Stimulated activated CD8-positive, alpha-beta memory T cell treated with anti-CD3 and anti-CD28 coated beads, Interleukin-12 subunit alpha, Interleukin-12 subunit beta, amount 100 ng/mL, for 24 hours (primary cell): ENCODE data around the gene BMP2K.

Experiments
- DNase-seq: peaks from one replicate; pipeline ENCODE4 v3.0.0-alpha.2; 2020; ENCODE audit errors: extremely low read depth

BMP2K gene

DNA sequence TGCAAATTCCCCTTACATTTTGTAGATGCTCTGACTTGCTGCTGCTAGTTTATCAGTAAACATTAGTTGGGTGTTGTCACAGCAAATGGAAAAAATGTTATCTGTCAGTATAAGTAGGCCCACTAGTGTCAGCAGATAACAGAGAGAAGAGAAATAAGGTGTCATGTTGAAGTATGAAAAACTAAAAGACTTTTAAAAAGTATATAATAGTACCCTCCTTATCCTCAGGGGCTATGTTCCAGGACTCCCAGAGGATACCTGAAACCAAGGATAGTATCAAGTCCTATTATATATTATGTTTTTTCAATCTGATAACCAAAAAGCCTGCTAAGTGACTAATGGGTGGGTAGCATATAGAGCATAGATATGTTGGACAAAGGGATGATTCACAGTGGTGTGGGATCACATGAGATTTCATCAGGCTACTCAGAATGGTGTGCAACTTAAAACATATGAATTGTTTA is 11.6 kb upstream of the BMP2K start:
- DNase-seq: no peak

DNA sequence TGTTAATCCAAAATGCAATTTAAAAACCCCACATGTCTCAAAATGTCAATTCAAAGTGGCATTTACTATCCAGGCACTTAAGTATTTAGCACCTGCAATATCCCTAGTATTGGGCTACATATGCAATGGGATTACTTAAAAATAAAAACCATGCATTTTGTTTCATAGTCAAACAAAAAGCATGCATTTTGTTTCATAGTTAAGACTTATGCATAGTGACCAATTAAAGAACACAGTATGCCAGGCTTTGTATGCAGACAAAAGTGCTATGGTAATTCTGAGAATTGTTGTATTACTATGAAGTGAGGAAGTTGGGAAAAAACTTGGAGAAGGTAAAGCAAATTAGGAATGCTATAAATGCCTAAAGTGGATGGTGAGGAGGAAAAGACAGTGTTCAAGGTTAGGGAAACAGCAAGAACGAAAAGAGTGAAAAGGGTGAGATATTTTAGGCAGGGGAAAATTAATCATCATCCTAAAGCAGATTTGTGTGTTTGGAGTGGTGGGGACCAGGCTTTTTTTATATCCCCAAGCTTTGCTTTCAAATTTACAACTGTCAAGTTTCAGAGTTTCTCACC is 10.6 kb upstream of the BMP2K start:
- no peak for DNase-seq

DNA sequence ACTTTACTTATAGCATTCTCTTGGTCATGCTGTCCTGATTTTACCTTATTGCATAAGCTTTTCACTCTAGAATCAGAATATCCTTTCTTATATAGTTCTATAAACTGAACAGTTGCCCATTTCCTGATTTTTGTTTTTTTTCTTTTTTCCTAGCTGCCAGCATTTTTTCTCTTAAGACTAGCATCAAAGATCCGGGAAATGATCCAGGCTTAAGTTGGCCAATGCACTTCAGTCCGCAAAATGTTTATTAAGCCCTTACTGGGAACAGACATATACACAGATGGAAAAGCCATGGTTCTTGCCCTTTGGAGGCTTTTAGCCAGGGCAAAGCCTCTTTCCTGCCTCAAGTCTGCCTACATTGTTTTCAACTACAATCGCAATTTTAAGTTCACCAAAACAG is 10.1 kb upstream of the BMP2K start:
- DNase-seq: no peak

DNA sequence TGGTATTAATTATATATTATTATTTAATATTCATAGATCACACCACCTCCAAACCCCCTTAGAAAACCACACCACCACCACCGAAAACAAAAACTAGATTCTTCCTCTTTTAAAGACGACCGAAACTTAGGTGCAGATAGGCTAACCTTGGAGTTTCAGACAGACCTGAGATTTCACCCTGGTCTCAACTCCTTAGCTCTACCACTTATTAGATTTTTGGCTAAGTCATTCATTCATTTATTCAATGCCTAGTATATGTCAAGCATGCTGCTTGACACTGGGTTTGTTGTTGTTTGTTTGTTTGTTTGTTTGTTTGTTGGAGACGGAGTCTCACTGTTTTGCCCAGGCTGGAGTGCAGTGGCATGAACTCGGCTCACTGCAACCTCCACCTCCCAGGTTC is 9.5 kb upstream of the BMP2K start:
- DNase-seq: no peak

DNA sequence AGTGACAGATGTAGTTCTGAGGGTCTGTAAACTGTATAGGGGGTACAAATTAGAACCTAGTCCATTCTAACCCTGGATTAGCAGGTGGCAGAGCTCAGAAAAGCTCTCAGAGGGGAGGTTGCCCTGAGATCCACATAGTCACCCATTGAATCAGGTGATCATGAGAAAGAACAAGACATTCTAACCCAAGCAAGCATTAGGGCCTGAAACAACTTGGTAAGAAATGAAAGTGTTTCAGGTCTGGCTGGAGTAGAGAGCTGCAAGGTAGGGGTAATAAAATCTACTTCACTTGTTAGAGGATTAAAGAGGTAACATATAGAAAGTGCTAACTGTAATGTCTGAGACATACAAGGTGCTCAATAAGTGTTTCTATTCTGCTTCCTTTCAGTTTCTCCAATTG is 8.8 kb upstream of the BMP2K start:
- DNase-seq: no peak

DNA sequence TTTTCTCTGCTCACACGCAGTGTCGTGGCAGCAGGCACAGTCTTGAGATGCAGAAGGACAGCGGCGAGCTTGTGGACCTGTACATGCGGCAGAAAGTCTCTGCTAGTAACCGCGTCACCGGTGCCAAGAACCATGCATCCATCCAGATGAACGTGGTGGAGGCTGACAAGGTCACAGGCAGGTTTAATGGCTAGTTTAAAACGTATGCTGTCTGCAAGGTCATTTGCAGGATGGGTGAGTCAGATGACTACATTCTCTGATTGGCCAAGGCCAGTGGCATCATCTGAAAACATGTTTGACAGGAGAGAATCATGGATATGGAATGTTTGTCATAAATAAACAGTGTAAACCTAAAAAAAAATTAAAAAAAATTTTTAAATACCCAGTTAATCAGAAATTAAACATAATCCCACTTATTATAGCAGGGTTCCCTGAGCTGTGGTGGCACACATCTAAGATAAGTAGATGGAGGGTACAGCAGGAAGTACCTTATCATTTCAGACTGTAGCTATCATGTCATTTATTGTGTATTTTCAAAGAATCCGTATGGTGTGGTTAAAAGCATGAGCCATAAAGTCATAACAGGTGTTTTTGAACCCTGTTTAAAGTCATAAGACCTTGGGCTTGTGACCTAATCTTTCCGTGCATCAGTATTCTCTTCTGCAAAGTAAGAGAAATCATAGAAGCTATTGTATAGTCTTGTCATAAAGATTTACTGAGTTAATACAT is 7.5 kb upstream of the BMP2K start:
- no peak for DNase-seq

DNA sequence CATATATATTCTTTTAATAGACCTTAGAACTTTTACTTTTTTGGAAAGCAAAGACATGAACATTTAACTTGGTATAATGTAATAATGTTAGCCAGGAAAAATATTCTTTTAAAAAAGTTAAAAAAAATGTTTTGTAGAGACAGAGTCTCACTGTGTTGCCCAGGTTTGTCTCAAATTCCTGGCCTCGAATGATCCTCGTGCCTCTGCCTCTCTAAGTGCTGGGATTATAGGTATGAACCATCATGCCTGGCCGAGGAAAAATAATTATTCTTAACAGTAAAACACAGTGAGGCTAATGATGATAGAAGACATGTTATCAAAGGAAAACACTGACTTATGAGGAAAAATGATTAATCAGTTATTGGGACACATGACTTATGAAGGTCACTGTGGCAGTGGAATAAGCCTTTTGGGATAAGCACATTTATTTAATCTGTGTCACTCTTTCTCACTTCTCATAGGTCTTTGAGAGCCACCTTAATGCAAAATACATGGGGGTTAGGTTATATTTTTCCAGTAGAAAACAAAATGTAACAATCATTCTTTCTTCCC is 6.0 kb upstream of the BMP2K start:
- no peak for DNase-seq

DNA sequence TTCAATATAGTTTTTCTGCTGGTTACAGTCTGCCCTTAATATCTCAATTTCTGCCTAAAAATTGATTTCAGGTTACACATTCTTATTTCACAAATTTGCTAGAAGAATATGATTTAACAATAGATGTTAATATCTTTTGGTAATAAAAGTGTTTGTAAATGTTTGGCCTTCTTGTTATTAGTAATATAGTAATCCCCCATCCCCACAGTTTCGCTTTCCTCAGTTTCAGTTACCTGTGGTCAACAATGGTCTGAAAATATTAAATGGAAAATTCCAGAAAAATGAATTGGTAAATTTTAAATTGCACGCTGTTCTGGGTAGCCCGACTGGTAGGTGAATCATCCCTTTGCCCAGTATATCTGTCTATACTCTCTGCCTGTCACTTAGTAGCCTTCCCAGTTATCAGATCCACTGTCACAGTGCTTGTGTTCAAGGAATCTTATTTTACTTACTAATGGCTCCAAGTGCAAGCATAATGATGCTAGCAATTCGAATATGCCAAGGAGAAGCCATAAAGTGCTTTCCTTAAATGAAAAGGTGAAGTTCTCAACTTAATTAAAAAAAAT is 3.5 kb upstream of the BMP2K start:
- no peak for DNase-seq

DNA sequence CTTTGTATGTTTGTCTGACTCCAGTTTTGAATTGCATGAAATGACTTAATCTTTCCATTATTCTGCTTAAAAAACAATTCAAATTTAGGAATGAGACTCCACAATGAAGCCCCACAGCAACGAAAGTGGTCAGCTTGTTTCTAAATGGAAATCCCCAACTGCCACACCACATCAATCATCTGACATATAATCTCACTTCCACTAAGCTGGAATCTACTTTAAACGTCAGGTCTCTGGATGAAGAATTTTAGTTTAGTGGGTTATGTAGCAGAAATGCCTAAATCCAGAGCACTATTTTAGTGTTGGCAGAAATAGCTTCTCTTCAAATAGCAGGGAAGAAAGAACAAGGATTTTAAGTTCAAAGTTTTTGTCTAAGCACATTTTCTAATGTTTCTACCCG is 1.7 kb upstream of the BMP2K start:
- no peak for DNase-seq

DNA sequence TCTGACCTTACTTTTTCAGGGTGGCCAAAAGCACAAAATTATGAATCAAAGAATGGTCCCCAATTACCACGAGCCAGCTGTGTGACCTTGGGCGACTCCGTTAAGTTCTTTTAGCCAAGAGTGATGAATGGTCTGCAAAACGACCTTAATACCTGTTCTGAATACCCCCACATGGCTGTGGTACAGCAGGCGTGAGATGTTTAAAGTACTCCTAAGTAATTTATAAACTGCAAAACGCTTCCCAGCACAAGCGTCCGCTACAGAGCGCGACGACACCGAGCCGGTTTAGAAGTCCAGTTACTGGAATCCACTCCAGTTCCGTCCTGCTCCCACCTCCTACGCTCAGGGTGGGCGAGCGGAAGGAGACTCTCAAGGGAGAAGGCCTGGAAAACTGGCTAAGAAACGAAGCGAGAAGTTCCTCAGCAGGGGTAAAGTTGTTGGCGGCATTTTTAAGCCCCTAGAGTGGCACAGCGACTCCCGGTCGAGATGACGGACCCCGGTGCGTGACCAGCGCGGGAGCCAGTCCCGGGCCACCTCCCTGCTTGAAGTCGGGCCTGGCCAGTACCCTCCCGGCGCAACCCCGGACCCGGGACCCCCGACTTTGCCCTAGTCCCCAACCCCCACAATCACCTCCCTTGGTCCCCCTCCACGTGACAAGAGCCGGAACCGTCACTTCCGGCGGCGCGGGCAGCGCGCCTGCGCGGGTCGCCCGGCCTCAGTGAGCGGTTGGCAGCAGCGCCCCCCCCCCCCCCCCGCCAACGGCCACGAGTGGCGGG is 659 bp upstream of the BMP2K start:
- DNase-seq: peak; percentile 73

DNA sequence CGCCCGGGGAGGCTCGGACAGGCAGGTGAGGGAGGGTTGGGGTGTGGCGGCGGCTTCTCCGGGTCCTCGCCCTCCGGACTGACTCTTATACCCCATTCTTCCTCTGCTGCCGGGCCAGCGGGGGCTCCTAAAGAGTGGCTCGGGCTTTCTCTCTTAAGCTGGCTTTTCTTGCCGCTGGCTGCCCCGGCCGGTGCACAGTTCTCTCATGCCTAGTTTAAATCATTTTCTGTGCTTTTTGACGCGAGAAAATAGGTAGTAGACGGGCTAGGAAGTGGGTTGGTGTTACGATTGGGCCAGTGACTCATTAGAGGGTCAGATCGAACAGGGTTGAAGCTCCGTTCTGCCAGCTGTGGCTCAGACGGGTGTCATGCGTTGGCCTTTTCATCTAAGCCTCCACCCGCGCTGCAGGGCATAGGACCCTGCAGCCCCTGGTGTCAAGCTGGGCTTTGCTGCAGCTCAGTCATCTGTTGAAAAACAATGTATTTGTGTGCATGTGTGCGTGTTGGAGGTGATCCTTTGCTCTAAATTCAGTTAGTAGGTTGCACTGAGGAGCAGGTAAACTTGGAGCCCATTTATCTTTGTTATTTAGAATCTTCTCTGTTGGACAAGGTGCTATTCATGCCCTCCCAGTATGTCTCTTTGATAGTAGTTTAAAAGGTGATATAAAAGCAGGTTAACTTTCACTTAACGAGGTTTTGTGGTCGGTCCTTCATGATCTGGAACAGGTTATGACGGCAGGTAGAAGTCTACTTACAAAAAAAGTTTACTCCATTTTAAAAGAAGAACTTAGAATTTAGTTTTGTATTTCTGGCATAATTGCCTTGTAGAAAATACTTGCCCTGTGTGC is 802 bp downstream of the BMP2K start:
- DNase-seq: peak; percentile 15

DNA sequence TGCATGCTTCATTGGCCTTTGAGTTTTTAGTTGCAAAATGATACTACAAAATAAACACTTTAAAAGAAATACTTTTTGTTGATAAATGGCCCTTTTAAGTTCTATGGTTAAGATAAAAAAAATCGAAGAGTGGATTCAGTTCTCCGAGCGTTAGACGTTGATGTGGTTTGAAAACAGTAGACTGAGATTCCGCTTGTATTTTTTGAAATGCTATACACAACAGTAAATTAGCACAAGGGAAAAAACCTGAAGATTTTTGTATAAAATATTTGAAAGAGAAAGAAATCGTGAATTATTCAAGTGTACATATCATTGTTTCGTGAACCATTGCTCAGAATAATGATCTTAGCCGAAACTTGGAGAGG is 1.4 kb downstream of the BMP2K start:
- DNase-seq: no peak

DNA sequence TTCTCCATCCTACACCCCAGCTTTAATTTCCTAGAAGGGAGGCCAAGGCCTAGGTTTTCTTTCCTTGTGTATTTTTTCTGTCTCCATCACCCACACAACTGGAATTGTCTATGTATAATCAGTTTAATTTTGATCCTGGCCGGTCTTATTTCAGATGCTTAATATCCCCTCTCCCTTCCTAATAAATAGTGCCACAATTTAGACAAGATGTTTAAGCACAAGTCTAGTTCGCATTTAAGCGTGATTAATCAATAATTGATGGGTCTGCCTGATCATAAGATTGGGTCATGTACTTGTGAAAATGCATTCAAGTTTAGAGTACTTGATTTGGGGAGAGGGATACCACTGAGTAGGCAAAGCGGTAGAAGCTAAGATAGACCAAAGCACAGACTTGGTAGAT is 2.4 kb downstream of the BMP2K start:
- no peak for DNase-seq

DNA sequence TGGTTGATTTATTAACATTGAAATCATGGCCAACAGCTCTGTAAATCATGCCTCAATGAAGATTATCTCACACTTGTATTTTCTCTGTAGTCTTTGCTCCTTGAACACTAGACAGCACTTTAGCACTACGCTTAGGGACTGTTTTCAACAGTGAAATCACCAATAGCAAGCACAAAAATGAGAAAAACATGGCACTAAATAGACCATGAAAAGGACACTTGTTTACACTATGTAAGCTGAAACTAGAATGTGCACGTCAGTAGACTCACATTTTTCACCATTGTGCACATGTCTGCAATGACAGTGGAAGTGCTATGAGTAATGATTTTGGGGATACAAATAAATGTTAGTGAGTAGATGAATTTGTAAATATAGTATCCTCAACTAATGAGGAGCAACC is 3.1 kb downstream of the BMP2K start:
- DNase-seq: no peak

DNA sequence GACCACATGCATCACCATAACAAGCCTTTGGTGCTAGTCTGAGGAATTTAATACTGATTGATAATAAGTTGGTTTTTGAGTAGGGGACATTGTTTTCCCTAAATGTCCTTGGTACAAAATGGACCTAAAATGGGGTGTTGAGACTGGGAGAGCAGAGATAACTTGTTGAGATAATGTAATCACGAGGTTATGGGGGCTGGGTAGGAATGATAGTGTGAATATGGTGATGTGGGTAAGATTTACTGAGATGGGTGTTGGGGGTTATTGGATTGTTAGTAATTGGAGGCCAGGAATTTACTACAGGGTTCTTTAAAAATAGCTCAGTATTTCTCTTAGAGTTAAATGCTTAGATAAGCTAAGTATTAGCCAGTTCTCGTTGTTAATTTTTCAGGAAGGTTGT is 3.9 kb downstream of the BMP2K start:
- DNase-seq: no peak

DNA sequence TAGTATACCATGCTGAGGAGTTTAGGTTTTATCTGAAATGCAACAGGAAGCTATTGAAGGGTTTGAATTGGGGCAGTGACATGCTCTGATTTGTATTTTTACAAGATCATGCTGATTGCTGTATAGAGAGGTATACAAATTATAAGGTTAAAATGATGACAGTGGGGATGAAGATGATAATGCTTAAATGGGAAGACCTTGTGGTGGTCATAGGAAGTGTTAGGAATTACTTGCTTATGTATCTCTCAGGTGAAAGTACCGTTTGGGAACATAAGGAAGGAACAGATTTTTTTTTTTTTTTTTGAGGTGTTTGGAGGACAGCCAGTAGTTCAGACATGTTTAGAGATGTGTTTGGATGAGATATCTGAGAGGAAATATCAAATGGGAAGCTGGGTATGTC is 5.0 kb downstream of the BMP2K start:
- DNase-seq: no peak

DNA sequence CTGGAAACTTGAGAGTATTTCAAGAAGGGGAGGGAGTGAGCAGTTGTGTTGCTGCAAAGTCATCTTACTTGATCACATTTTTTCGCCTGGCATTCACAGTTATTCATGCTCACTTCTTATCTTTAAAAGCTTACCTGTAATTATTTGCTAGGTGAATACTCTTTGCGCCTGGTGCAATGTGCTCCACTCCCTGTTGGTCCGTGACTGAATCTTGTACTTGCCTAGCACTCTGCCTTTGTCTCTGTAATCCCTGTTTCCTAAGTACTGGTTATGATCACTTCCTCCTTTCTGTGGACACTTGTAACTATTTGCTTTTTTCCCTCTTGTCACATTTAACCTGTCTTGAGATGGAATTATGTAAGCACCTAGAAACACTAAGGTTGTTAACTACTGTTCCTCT is 5.8 kb downstream of the BMP2K start:
- DNase-seq: no peak

DNA sequence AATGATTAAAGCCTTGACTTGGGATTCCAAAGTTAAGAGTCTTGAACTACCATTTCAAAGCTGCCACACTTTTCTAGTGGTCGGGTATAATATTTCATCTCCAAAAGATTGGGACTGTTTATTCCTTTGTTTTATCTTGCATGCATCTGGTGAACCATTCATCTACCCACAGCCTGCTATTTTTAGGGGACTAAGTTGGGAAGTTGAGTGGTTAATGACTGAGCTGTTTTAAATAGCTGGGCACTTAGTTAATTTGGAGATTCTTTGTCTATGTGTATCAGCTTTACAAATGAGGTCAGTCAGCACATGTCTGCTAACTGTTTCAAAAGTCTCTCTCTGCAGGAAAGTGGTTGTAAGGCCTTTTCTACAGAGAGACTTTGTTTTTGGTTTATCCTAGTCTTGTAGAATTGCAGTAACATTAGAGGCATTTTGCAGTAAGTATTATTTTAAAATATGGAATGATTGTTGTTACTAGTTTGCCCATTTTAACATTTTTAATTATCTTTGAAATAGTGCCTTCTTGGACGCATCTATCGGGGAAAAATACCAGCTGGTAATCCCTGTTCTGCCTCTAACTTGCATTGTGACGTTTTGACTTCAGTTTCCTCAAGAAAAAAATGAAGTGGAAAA is 8.2 kb downstream of the BMP2K start:
- DNase-seq: no peak

DNA sequence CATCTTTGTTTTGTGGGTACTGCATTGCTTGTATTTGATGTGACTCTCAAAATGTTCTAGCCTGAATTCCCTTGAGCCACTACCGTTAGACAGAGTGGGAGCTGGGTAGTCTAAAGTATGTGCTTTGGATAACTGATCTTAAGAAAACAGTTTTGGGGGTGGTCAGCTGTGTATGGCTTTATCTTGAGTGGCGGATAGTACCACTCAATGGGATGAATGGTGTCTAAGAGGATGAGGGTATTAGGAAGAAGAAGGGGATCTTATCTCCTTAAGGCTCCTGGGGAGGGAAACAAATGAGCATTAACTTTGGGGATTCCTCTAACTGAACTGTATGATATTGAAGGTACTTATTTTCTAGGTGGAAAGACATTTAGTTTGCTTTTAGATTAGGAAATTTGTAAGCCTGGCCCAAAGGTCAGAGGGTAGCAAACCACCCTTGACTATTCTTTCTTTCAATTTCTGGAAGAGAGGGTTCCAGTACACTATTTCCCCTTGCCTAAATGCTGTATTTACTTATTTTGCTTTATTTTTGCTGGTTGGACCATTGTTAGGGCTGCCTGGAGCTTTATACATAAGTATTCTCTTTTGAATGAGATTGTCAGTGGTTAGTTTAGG is 11.3 kb downstream of the BMP2K start:
- DNase-seq: no peak

DNA sequence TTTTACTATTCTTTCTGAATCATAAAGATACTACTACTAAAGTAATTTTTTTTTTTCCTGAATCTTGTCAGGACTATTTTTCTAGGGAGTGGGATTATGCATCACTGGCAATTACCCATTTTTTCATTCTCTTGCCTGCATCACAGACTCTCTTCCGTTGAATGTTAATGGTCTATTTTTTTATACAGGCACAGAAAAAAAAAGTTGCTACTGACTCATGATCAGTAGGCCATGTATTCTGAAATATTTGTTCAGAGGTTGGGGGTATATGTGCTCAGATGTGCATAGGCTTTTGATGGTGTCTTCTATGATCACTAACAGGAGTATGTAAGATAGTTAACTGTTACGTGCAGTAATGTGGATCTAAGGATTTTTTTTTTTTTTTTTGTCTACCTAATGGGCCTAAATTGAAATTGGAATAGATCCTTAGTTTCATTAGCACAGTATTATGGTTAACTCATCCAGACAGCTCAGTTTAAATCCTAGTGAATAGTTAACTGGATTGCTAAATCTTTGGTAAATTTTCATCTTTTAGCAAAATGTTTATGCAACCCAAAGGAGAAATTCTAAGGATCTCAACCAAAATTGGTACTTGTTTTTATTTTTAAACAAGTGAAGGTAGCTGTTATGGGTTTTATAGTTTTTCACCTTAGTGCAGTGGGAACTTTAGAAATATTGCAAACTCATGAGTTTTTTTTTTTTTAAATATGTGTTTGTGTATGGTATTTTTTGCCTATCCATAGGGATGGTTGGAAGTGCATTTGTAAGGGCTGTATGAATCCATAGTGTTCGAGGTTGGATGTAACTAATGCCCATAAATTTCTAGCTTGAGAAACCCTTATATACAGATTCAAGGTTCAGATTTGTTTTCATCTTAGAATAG is 12.1 kb downstream of the BMP2K start:
- DNase-seq: no peak
